GM12891 (cell line): ENCODE measurements around the gene PPP1R36.

ENCODE experiments used
- POLR2A ChIP-seq: IDR thresholded peaks from 2 replicates; pipeline ENCODE4 v1.6.1; 2011; ENCODE audit warnings: low read depth, low read length, control low read depth
- TAF1 ChIP-seq: IDR thresholded peaks from 2 replicates; pipeline ENCODE4 v1.6.1; 2011; ENCODE audit warnings: low read depth, low read length, control low read depth

GRCh38 chr14:64602826-64603225 is 53.1 kb downstream of the PPP1R36 start:
- TF ChIP-seq POLR2A = no peak
- TF ChIP-seq TAF1 = no peak
